Measurements from ENCODE around the gene ZNF184. TPM values are rescaled to one million over a fixed set of nuclear protein-coding genes. Genes with fewer than 3 reads are reported as not detected.

The ZNF184 gene
- total and polyA plus RNA-seq, 9 of the 15 experiments (the other 6 are each of a cell fraction or from before 2014, with no cell fraction given), result 7.6 to 22.2 (median 12.8) TPM

DNA sequence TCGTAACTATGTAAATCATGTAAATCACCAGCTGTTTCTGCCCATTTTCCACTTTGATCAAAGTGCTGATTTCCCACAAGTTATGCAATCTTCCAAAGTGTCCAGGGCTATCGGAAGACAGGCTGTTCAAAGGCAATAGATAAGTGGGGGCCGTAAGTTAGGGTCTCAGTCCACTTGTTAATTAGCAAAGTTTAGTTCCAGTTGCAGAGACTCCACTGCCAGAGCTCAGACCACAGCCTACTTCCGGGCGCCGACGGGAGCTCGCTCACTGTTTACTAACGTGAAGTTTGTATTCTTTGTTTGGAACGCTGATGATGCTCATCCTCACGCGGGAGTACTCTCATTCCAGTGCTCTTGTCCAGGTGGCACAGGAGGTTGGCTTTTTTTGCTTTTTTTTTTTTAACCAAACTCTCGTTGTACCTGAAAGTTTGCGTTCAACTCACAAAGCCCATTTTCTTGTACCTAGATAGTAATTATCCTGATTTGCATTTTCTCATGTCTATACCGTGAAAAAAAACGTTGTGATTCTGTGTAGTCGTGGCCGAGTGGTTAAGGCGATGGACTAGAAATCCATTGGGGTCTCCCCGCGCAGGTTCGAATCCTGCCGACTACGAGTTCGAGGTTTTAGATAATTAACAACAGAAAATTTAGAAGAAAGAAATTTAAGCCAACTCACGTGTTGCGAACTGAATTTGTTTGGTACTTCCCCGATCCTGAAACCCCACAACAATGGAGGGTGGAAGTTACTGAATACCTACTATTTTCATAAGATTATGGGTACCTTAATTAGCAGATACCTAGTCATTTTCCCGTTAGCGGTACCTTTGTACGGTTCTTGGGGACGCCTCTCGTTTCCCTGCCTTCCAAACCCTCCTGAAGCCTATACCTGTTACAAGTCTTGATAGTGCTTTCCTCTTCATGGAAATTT lies 29.9 kb upstream of the ZNF184 start (continued):
- TF ChIP-seq, protein P1, sequence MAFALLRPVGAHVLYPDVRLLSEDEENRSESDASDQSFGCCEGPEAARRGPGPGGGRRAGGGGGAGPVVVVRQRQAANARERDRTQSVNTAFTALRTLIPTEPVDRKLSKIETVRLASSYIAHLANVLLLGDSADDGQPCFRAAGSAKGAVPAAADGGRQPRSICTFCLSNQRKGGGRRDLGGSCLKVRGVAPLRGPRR (CRISPR knock-in tag; IDR thresholded peaks at IDR 0.05), result no peak
- no peak for TF ChIP-seq SPI1 (IDR thresholded peaks at IDR 0.05; ENCODE audit: borderline replicate concordance, low read depth, low read length)
- TF ChIP-seq RFX7 (CRISPR knock-in tag; IDR thresholded peaks at IDR 0.05), result no peak
- TF ChIP-seq, protein P2, sequence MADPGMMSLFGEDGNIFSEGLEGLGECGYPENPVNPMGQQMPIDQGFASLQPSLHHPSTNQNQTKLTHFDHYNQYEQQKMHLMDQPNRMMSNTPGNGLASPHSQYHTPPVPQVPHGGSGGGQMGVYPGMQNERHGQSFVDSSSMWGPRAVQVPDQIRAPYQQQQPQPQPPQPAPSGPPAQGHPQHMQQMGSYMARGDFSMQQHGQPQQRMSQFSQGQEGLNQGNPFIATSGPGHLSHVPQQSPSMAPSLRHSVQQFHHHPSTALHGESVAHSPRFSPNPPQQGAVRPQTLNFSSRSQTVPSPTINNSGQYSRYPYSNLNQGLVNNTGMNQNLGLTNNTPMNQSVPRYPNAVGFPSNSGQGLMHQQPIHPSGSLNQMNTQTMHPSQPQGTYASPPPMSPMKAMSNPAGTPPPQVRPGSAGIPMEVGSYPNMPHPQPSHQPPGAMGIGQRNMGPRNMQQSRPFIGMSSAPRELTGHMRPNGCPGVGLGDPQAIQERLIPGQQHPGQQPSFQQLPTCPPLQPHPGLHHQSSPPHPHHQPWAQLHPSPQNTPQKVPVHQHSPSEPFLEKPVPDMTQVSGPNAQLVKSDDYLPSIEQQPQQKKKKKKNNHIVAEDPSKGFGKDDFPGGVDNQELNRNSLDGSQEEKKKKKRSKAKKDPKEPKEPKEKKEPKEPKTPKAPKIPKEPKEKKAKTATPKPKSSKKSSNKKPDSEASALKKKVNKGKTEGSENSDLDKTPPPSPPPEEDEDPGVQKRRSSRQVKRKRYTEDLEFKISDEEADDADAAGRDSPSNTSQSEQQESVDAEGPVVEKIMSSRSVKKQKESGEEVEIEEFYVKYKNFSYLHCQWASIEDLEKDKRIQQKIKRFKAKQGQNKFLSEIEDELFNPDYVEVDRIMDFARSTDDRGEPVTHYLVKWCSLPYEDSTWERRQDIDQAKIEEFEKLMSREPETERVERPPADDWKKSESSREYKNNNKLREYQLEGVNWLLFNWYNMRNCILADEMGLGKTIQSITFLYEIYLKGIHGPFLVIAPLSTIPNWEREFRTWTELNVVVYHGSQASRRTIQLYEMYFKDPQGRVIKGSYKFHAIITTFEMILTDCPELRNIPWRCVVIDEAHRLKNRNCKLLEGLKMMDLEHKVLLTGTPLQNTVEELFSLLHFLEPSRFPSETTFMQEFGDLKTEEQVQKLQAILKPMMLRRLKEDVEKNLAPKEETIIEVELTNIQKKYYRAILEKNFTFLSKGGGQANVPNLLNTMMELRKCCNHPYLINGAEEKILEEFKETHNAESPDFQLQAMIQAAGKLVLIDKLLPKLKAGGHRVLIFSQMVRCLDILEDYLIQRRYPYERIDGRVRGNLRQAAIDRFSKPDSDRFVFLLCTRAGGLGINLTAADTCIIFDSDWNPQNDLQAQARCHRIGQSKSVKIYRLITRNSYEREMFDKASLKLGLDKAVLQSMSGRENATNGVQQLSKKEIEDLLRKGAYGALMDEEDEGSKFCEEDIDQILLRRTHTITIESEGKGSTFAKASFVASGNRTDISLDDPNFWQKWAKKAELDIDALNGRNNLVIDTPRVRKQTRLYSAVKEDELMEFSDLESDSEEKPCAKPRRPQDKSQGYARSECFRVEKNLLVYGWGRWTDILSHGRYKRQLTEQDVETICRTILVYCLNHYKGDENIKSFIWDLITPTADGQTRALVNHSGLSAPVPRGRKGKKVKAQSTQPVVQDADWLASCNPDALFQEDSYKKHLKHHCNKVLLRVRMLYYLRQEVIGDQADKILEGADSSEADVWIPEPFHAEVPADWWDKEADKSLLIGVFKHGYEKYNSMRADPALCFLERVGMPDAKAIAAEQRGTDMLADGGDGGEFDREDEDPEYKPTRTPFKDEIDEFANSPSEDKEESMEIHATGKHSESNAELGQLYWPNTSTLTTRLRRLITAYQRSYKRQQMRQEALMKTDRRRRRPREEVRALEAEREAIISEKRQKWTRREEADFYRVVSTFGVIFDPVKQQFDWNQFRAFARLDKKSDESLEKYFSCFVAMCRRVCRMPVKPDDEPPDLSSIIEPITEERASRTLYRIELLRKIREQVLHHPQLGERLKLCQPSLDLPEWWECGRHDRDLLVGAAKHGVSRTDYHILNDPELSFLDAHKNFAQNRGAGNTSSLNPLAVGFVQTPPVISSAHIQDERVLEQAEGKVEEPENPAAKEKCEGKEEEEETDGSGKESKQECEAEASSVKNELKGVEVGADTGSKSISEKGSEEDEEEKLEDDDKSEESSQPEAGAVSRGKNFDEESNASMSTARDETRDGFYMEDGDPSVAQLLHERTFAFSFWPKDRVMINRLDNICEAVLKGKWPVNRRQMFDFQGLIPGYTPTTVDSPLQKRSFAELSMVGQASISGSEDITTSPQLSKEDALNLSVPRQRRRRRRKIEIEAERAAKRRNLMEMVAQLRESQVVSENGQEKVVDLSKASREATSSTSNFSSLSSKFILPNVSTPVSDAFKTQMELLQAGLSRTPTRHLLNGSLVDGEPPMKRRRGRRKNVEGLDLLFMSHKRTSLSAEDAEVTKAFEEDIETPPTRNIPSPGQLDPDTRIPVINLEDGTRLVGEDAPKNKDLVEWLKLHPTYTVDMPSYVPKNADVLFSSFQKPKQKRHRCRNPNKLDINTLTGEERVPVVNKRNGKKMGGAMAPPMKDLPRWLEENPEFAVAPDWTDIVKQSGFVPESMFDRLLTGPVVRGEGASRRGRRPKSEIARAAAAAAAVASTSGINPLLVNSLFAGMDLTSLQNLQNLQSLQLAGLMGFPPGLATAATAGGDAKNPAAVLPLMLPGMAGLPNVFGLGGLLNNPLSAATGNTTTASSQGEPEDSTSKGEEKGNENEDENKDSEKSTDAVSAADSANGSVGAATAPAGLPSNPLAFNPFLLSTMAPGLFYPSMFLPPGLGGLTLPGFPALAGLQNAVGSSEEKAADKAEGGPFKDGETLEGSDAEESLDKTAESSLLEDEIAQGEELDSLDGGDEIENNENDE (IDR thresholded peaks at IDR 0.05; ENCODE audit: low read depth, low read length), result no peak
- TF ChIP-seq TAF1 (IDR thresholded peaks at IDR 0.05; ENCODE audit: control insufficient read depth, extremely low read depth, insufficient read depth, low read length, severe bottlenecking), result peak; percentile 34
- peak; percentile 83 for TF ChIP-seq CEBPG (CRISPR knock-in tag; IDR thresholded peaks at IDR 0.05)
- peak; percentile 80 to 90 for TF ChIP-seq CEBPG (tag; conservative IDR thresholded peaks at IDR 0.05 in 1 of 2, IDR thresholded peaks at IDR 0.05 in 1 of 2)
- peak; percentile 80 for TF ChIP-seq TEAD4 (IDR thresholded peaks at IDR 0.05; ENCODE audit: low read length)
- no peak for TF ChIP-seq TEAD4 (CRISPR knock-in tag; IDR thresholded peaks at IDR 0.05; ENCODE audit: borderline replicate concordance)
- TF ChIP-seq ZNF778 (CRISPR knock-in tag; IDR thresholded peaks at IDR 0.05), result no peak
- TF ChIP-seq, protein P3, sequence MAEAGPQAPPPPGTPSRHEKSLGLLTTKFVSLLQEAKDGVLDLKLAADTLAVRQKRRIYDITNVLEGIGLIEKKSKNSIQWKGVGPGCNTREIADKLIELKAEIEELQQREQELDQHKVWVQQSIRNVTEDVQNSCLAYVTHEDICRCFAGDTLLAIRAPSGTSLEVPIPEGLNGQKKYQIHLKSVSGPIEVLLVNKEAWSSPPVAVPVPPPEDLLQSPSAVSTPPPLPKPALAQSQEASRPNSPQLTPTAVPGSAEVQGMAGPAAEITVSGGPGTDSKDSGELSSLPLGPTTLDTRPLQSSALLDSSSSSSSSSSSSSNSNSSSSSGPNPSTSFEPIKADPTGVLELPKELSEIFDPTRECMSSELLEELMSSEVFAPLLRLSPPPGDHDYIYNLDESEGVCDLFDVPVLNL (CRISPR knock-in tag; IDR thresholded peaks at IDR 0.05; ENCODE audit: low read depth), result no peak
- no peak for TF ChIP-seq ZNF23 (CRISPR knock-in tag; IDR thresholded peaks at IDR 0.05)
- no peak for TF ChIP-seq ZNF140 (CRISPR knock-in tag; IDR thresholded peaks at IDR 0.05)
- 0 out of 2 replicates have a peak, but pooled peaks have one; percentile 92 for TF ChIP-seq KAT7 (CRISPR knock-in tag; IDR thresholded peaks at IDR 0.05; ENCODE audit: borderline replicate concordance)

All from K562 (cell line).